HL-60 (cell line): ENCODE data around the gene RALGPS2.

Experiments
- DNase-seq, 2 experiments: peaks; one replicate each; pipeline ENCODE4 v3.0.0-alpha.2; 2010 to 2020; ENCODE audit warnings: low read depth in 1 of 2, low spot score in 1 of 2
- H3K27ac ChIP-seq: fragments of 250-450 bp; sonication (Bioruptor Pico); replicated peaks from 2 replicates; pipeline ENCODE4 v1.5.1; 2020; ENCODE audit warnings: mild to moderate bottlenecking, moderate library complexity
- H3K27me3 ChIP-seq: fragments of 250-450 bp; sonication (Bioruptor Pico); 2 replicates; pipeline ENCODE4 v1.5.1; 2021; ENCODE audit warnings: mild to moderate bottlenecking, moderate library complexity; ENCODE audit not compliant: insufficient read depth, poor library complexity, severe bottlenecking
- H3K4me3 ChIP-seq: replicated peaks from 2 replicates; pipeline ENCODE4 v1.5.1; 2011; ENCODE audit warnings: mild to moderate bottlenecking, control low read depth, low read length; ENCODE audit not compliant: insufficient read depth
- CTCF ChIP-seq: IDR thresholded peaks from one replicate; pipeline ENCODE4 v1.5.1; 2011; ENCODE audit warnings: low read length, control low read depth, inconsistent platforms; ENCODE audit not compliant: insufficient read depth
- GABPA ChIP-seq: IDR thresholded peaks from 2 replicates; pipeline ENCODE4 v1.6.1; 2012; ENCODE audit warnings: low read depth
- POLR2AphosphoS5 ChIP-seq: IDR thresholded peaks from 2 replicates; pipeline ENCODE4 v1.6.1; 2012; ENCODE audit warnings: low read depth
- REST ChIP-seq: IDR thresholded peaks from 2 replicates; pipeline ENCODE4 v1.6.1; 2012; ENCODE audit warnings: low read depth; ENCODE audit not compliant: insufficient replicate concordance
- SPI1 ChIP-seq: IDR thresholded peaks from 2 replicates; pipeline ENCODE4 v1.6.1; 2012; ENCODE audit warnings: low read depth, mild to moderate bottlenecking, borderline replicate concordance

The RALGPS2 gene

GRCh38 chr1:178962853-178963711 is 238.0 kb downstream of the RALGPS2 start:
- no peak overlapping the region for H3K4me3 ChIP-seq
- no peak for TF ChIP-seq REST
- TF ChIP-seq CTCF = no peak
- TF ChIP-seq POLR2AphosphoS5 = no peak
- no peak for TF ChIP-seq SPI1
- no peak for DNase-seq
- H3K27ac ChIP-seq = no peak overlapping the region
- no peaks in the 10 kb centered on the region for H3K27me3 ChIP-seq

GRCh38 chr1:178964469-178965330 is 239.7 kb downstream of the RALGPS2 start:
- TF ChIP-seq SPI1 = no peak
- TF ChIP-seq GABPA = no peak
- no peak for TF ChIP-seq REST
- TF ChIP-seq POLR2AphosphoS5 = no peak
- no peak for TF ChIP-seq CTCF
- H3K27me3 ChIP-seq = no peaks in the 10 kb centered on the region
- H3K27ac ChIP-seq = no peak overlapping the region
- no peak for DNase-seq
- H3K4me3 ChIP-seq = no peak overlapping the region

- H3K4me3 ChIP-seq = no peak overlapping the region
- DNase-seq = no peak
- no peak overlapping the region for H3K27ac ChIP-seq
- no peaks in the 10 kb centered on the region for H3K27me3 ChIP-seq
- no peak for TF ChIP-seq REST
- TF ChIP-seq SPI1 = no peak
- TF ChIP-seq CTCF = no peak
- TF ChIP-seq POLR2AphosphoS5 = no peak
- no peak for TF ChIP-seq GABPA
Observed at GRCh38 chr1:178966312-178966711, 241.3 kb downstream of the RALGPS2 start.
